ENCODE data around the gene TMEM9B. TPM values are rescaled to one million over a fixed set of nuclear protein-coding genes. Genes with fewer than 3 reads are reported as not detected.
"Not testable (repeated sequence)": the region's sequence is repeated elsewhere in the genome, so short reads cannot be mapped to it uniquely, and the experiment has no call there.

The TMEM9B gene
- total RNA-seq (2022) (26.0 and 29.6 TPM in 2 replicates), Bru-seq, nascent RNA (percentile 71 among the genes with signal in this experiment), BruChase-seq, experiment 1, labeled RNA remaining after a 2-hour chase (percentile 75 among the genes with signal in this experiment), BruChase-seq, experiment 2, labeled RNA remaining after a 6-hour chase (percentile 87 among the genes with signal in this experiment)
- long read RNA-seq, transcript TMEM9B-201 (4 exons, 1,659 nt): minor isoform, 11 of 103 reads
- long read RNA-seq, transcript TMEM9B-205 (5 exons, 2,083 nt): major isoform, 85 of 103 reads
- long read RNA-seq, partial matches to known transcripts: 1 of 103 reads
- long read RNA-seq, other reads (novel, unspliced or antisense): 3 of 103 reads

DNA sequence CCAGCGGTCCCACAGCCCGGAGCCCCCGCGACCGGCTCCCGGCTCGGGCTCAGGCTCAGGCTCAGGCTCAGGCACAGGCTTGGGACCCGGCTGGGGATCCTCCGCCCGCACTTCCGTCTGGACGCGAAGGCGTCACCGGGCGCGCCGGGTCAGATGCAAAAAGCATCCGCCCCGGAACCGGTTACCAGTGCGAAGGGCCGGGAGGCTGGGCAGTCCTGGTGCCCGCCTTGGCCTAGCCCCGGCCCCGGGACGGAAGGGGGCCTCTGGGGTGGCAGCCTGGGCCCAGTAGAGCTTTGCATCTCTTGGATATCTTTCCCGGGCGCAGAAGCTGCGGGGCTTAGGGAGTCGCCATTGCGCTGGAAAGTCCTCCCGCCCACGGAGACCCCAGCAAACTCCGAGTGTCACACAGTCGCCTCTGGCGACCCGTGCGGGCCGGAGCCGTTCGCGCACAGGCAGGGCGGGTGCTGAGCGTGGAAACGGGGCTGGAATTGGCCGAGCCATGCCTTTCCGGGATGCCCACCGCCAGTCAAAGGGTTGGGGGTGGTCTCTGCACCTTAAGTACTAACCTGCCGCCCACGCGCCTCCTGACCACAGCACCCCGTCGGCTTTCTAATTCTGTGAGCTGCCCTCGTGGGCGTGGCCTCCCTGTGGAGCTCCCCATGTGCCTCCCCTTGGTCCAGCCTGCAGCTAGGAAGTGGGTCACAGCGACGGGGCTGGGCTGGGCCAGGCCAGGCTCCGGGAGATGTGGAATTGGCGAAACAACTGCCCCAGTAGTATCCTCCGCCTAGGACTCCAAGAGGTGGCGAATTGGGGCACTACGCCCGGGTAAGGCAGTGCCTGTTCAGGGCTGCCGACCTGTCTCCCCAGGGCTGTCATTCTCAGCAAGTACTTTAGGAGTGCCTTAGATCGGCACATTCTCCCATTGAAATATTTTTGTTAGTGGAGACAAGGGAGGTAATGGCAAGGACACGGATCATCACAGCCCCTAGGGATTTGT is at the start of gene TMEM9B:
Gene TMEM9B, minus strand, starts transcription at position 119 of the 997 bp plus-strand sequence. CDS start 129 bp downstream, outside the sequence.
- ChIA-PET CTCF (interaction anchor here (0.9 to 1.8 kb wide), 2 partner anchors 173 to 495 kb away, joined by 5 to 9 read pairs; no protein-coding TSS in a partner anchor), POLR2A (interaction anchor here (0.6 to 1.7 kb wide), 10 partner anchors 11 to 496 kb away, joined by 3 to 7 read pairs (median 4); partner anchors contain the start of genes AKIP1, NRIP3, RPL27A and TRIM66)
- DNase-seq: peak; percentile 88 to 92
- Mint-ChIP-seq H3K27ac (ENCODE audit: unreplicated experiment) (peak within 1 kb of the TSS; percentile 48), H3K27me3 (ENCODE audit: insufficient read depth, unreplicated experiment) (no peaks in the 10 kb centered on the region), H3K36me3 (ENCODE audit: insufficient read depth, unreplicated experiment) (no peaks in the 10 kb centered on the region), H3K4me1 (ENCODE audit: low read depth, unreplicated experiment) (peaks cover 6% of the 10 kb centered on the region), H3K9me3 (ENCODE audit: unreplicated experiment) (no peaks in the 10 kb centered on the region), H3K4me3 (ENCODE audit: unreplicated experiment) (peak within 1 kb of the TSS; percentile 84)
- intact Hi-C loops (cut with micrococcal nuclease; ENCODE audit: unreplicated experiment): loop anchor here (1.0 kb wide), 1 partner anchor 53 kb away; the partner anchor contains the start of gene AKIP1
- Histone ChIP-seq H3K4me3 (ENCODE audit: low read depth, low read length) (peak within 1 kb of the TSS; percentile 95), H3K27me3 (replicated peaks; ENCODE audit: control insufficient read depth, insufficient read depth, low read length) (no peaks in the 10 kb centered on the region), H3K9me3 (no peaks in the 10 kb centered on the region), H3K4me1 (no peaks in the 10 kb centered on the region), H3K36me3 (ENCODE audit: control insufficient read depth, insufficient read depth, low read length) (no peaks in the 10 kb centered on the region)
- BruUV-seq (replicated peaks): TSS peak; percentile 59
- TF ChIP-seq, protein P1, sequence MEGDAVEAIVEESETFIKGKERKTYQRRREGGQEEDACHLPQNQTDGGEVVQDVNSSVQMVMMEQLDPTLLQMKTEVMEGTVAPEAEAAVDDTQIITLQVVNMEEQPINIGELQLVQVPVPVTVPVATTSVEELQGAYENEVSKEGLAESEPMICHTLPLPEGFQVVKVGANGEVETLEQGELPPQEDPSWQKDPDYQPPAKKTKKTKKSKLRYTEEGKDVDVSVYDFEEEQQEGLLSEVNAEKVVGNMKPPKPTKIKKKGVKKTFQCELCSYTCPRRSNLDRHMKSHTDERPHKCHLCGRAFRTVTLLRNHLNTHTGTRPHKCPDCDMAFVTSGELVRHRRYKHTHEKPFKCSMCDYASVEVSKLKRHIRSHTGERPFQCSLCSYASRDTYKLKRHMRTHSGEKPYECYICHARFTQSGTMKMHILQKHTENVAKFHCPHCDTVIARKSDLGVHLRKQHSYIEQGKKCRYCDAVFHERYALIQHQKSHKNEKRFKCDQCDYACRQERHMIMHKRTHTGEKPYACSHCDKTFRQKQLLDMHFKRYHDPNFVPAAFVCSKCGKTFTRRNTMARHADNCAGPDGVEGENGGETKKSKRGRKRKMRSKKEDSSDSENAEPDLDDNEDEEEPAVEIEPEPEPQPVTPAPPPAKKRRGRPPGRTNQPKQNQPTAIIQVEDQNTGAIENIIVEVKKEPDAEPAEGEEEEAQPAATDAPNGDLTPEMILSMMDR (IDR thresholded peaks at IDR 0.05; ENCODE audit: insufficient read depth in 1 of 2, low read depth in 1 of 2, low read length in 1 of 2, severe bottlenecking in 1 of 2, unreplicated experiment in 1 of 2): no peak

DNA sequence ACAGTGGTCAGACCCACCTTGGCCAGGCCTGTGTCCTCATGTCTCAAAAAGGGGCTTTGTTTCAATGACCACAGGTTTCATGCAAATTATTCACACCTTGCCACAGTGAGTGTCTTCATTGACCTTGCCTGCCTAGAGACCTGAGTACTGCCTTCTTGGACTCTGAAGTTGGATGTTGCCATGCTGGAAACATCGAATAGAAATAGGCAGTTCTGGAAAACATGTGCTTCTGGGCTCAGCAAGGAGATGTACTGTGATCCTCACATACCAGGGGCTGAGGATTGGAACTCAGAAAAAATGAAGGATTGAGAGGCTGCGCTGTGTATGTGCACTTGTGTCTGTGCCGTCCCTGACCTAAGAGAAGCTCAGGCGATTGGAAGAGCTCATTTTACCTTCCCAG is 49.1 kb upstream of the TMEM9B start:
- no TSS peak for BruUV-seq (replicated peaks)
- no peak for DNase-seq
- no peaks in the 10 kb centered on the region for H3K4me1 ChIP-seq
- intact Hi-C loops (cut with micrococcal nuclease; ENCODE audit: unreplicated experiment): no loop called here
- no peaks in the 10 kb centered on the region for H3K36me3 ChIP-seq (ENCODE audit: control insufficient read depth, insufficient read depth, low read length)
- no peaks in the 10 kb centered on the region for H3K9me3 ChIP-seq
- TF ChIP-seq, protein P1 (IDR thresholded peaks at IDR 0.05; ENCODE audit: insufficient read depth in 1 of 2, low read depth in 1 of 2, low read length in 1 of 2, severe bottlenecking in 1 of 2, unreplicated experiment in 1 of 2): no peak
- no peaks in the 10 kb centered on the region for H3K27me3 ChIP-seq (replicated peaks; ENCODE audit: control insufficient read depth, insufficient read depth, low read length)
- ChIA-PET CTCF (interaction anchor here (1.0 kb wide), 1 partner anchor 125 kb away, joined by 4 read pairs; no protein-coding TSS in a partner anchor), POLR2A (no interaction called here)
- Mint-ChIP-seq H3K27me3 (ENCODE audit: insufficient read depth, unreplicated experiment) (peaks cover 2% of the 10 kb centered on the region), H3K9me3 (ENCODE audit: unreplicated experiment) (no peaks in the 10 kb centered on the region), H3K4me1 (ENCODE audit: low read depth, unreplicated experiment) (no peaks in the 10 kb centered on the region), H3K27ac (ENCODE audit: unreplicated experiment) (no peak overlapping the region), H3K36me3 (ENCODE audit: insufficient read depth, unreplicated experiment) (no peaks in the 10 kb centered on the region), H3K4me3 (ENCODE audit: unreplicated experiment) (no peak overlapping the region)
- no peak overlapping the region for H3K4me3 ChIP-seq (ENCODE audit: low read depth, low read length)

GRCh38 chr11:9009538-9009937 is 45.3 kb upstream of the TMEM9B start:
- H3K27me3 ChIP-seq (replicated peaks; ENCODE audit: control insufficient read depth, insufficient read depth, low read length); H3K4me1 Mint-ChIP-seq (ENCODE audit: low read depth, unreplicated experiment); BruUV-seq (replicated peaks); H3K9me3 ChIP-seq; H3K36me3 Mint-ChIP-seq (ENCODE audit: insufficient read depth, unreplicated experiment); H3K9me3 Mint-ChIP-seq (ENCODE audit: unreplicated experiment); DNase-seq; intact Hi-C loops (cut with micrococcal nuclease; ENCODE audit: unreplicated experiment); H3K4me1 ChIP-seq; H3K27me3 Mint-ChIP-seq (ENCODE audit: insufficient read depth, unreplicated experiment); H3K4me3 Mint-ChIP-seq (ENCODE audit: unreplicated experiment); POLR2A ChIA-PET; CTCF ChIA-PET; H3K27ac Mint-ChIP-seq (ENCODE audit: unreplicated experiment); H3K4me3 ChIP-seq (ENCODE audit: low read depth, low read length); H3K36me3 ChIP-seq (ENCODE audit: control insufficient read depth, insufficient read depth, low read length): not testable (repeated sequence)

Measured in Caco-2 (cell line).